ENCODE measurements around the gene PIGV.
"Not testable (repeated sequence)": the region's sequence is repeated elsewhere in the genome, so short reads cannot be mapped to it uniquely, and the experiment has no call there.

PIGV gene

DNA sequence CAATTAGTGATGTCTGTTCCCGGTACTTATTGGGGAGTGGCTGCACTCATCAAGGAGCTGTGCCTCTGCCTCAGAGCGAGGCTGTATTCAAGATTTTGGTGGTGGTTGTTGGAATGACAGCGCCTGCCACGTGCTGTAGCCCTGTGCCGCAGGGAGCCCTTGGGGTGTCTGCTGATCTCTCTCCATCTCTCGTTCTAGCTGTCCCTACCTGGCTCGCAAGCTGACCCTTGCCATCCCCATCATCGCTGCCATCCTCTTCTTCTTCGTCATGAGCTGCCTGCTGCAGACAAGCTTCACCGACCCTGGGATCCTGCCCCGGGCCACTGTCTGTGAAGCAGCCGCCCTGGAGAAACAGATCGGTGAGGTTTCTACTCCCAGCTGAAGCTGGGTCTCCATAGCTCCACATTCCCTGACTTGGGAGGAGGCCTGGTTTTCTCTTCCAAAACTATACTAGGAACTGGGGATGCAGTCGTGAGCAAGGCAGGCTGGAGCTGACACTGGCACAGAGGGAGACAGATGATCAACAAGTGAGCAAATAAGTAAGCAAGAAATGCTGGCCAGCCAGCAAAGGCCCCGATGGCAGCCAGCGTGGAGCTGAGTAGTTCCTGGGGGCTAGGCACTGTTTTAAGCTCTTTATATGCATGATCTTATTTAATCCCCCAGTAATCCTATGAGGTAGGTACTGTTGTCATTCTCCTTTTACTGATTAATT, 44.7 kb downstream of the PIGV start:
- no peak for FAIRE-seq
- no peak for DNase-seq (ENCODE audit: low spot score)

DNA sequence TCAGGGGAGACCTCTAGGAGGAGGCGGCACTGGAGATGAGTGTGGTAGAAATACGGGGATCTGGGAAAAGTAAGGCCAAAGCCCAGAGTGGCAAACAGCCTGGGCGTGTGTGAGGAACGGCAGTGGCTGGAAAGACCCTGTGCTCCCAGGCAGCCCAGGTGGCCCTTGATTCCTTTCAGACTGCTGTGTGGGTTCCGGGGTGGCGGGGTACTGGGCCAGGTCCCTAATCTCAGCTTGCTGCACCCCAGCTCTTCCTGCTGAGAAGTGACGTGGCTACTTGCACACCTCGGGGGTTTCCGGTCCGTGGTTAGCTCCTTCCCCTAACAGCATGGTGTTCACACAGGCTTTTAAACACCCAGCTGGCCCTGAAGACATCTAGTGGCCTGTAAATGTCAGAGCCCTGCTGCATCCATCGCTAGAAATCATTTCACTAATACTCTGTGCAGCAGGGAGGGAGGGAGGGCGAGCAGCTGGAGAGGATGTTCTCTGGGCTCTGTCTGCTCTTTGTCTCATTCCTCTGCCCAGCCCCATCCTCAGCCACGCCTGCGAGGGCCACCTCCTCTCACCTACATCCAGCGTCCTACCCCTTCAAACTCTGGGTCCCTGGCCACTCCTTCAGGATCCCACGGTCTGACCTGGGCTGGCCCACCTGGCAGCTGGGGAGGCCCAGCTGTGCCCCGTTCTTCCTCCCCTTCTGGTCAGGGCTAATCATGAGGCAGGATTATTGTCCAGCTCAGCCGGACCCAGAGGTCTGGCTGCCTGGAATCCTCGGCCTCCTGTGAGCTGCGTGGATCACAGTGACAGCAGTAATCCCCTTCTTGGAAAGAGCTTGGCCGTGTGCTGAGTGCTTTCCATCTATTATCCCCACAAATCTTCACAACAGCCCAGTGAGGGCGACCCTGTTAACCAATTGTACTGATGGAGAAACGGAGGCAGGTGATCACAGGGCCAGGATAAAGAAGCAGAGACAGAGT, 46.0 kb downstream of the PIGV start:
- FAIRE-seq, result no peak
- DNase-seq (ENCODE audit: low spot score), result no peak

DNA sequence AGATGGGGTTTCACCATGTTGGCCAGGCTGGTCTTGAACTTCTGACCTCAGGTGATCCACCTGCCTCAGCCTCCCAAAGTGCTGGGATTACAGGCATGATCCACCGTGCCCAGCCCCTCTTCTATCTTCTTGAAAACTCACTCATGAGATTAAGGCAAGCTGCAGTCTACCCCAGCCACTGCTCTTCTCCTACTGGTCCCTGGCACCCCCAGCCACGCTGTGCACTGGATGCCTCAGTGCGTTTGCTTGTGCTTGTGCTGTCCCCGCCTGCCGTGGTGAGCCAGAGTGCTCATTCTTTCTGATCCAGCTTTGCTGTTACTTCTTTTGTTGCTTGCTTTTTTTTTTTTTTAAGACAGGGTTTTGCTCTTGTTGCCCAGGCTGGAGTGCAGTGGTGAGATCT, 49.9 kb downstream of the PIGV start:
- not testable (repeated sequence) for DNase-seq (ENCODE audit: low spot score); FAIRE-seq

DNA sequence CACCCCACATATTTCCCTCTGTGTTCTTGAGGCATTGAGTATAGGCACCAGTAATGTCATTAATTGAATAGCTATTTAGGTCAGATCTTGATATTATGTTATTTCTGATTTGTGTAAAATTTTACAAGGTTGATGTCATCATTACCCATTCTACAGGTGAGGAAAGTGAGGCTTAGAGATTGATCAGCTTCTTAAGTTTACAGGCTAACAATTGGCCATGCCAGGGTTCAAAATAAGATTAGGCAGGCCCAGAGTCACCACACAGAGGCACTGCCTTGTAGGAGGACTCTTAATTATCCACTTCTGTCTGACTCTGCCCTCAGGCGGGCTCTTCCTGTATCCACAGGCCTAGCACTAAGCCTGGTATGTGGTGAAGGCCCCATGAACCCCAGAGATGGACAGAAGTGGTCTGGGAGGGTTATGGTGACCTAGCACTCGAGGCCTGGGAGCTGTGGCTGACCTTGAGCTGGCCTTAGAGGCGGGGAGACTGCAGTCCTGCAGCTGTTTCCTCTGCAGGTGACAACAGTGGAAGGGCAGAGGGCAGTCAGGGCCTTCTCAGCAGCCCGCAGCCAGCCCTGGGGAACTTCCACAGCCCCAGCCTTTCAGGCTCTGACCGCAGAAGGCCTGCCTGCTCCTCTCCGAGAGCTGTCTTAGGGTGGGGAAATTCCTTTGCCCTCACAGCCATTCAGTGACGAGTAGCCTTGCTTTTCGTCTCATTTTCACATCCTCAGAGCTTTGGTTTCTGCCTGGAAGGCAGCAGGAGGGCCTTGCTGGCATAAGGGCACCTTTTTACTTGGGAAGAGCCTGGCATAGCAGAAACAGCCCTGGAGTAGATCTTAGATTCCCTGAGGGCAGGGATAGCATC, 51.0 kb downstream of the PIGV start:
- FAIRE-seq (no peak), DNase-seq (ENCODE audit: low spot score) (no peak)

DNA sequence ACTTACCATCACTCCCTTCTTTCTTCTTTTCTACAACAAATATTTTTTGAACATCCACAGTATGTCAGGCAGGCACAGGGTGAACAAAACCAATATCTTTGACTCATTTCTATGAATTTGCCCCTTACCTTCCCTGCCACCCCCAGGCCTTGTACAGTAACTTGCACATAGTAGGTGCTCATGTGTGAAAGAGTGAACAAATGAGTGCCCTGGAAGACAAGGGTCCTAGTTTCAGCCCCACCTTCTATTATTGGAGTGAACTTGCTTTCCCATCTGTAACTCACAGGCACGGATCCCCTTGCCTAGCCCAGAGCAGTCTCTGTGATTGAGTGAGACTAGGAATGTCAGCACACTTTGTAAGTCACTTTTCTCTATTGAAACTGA, 51.6 kb downstream of the PIGV start:
- no peak for DNase-seq (ENCODE audit: low spot score)
- no peak for FAIRE-seq

DNA sequence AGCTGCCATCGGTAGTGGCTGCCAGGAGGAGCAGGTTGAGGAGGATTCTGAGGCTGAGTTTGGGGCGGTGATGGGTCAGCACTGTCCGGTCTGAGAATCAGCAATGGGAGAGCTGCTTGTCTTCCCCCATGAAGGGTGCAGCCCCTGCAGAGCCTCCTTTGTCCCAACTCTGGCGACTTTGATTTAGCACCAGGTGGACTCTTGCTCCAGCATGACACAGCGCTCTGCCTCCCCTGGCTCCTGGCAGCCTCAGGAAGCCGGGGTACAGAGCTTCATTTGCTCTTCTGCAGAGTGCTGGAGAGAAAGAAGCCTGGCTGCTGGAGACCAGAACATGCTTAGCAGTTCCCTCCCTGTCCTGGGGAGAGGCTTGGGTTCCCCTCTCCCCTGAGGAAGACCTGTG, 52.0 kb downstream of the PIGV start:
- no peak for DNase-seq (ENCODE audit: low spot score)
- no peak for FAIRE-seq

DNA sequence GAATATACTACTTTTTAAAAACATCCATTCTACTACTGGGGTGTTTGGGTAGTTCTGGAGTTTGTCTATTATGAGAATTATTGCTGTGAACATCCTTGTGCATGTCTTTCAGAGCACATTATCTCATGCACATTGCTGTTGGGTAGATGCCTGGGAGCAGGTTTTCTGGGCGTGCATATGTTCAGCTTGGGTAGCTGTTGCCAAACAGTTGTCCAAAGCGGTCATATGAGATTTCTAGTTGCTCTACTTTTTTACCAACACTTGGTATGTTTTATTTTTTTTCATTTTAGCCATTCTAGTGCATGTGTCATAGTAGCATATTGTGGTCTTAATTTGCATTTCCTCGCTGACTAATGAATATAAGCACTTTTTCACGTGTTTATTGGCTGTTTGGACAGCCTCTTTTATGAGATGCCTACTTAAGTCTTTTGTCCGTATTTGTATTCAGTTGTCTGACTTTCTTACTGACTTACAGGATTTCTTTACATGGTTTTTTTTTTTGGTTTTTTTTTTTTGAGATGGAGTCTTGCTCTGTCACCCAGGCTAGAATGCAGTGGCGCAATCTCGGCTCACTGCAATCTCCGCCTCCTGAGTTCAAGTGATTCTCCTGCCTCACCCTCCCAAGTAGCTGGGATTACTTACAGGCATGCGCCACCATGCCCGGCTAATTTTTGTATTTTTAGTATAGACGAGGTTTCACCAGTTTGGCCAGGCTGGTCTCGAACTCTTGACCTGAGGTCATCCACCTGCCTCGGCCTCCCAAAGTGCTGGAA, 56.9 kb downstream of the PIGV start:
- FAIRE-seq (no peak), DNase-seq (ENCODE audit: low spot score) (no peak)

DNA sequence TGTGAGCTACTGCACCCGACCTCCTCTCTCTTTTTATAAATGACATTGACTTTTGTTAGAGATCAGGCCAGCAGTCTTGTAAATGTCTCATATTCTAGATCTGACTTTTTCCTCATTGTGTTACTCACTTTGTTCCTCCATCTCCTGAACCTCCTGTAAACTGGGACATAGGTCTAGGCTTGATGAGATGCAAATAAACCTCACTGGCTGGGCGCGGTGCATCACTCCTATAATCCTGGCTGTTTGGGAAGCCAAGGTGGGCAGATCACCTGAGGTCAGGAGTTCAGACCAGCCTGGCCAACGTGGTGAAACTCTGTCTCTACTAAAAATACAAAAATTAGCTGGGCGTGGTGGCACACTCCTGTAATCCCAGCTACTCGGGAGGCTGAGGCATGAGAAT, 60.1 kb downstream of the PIGV start:
- FAIRE-seq; DNase-seq (ENCODE audit: low spot score): not testable (repeated sequence)

All from urothelium cell line (cell line).